Activated CD4-positive, alpha-beta memory T cell treated with anti-CD3 and anti-CD28 coated beads for 36 hours (primary cell): Measurements from ENCODE around the gene COL5A3. TPM values are rescaled to one million over a fixed set of nuclear protein-coding genes. Genes with fewer than 3 reads are reported as not detected.

Experiments used
- CTCF ChIA-PET: fragments of 350-600 bp; sonication (Branson Sonifier 250); formaldehyde crosslinking; loops from one replicate; lab custom pipeline; 2021; ENCODE audit warnings: antibody characterized with exemption, inconsistent platforms; lab: Charles Lee
- POLR2A ChIA-PET: fragments of 350-600 bp; sonication (Branson Sonifier 250); formaldehyde crosslinking; loops from one replicate; lab custom pipeline; 2021; ENCODE audit warnings: antibody characterized with exemption; lab: Charles Lee
- DNase-seq: peaks from one replicate; pipeline ENCODE4 v3.0.0-alpha.2; 2020
- H3K27ac Mint-ChIP-seq: one replicate; pipeline ENCODE4 v1.8.0; 2021; ENCODE audit warnings: mixed read lengths
- H3K27me3 Mint-ChIP-seq: one replicate; pipeline ENCODE4 v1.8.0; 2021; ENCODE audit warnings: mixed read lengths
- H3K36me3 Mint-ChIP-seq: one replicate; pipeline ENCODE4 v1.8.0; 2021; ENCODE audit warnings: mixed read lengths
- H3K4me1 Mint-ChIP-seq: one replicate; pipeline ENCODE4 v1.8.0; 2021; ENCODE audit warnings: low read depth, mixed read lengths
- H3K4me3 Mint-ChIP-seq: one replicate; pipeline ENCODE4 v1.8.0; 2021; ENCODE audit warnings: mild to moderate bottlenecking, mixed read lengths
- H3K9me3 Mint-ChIP-seq: one replicate; pipeline ENCODE4 v1.8.0; 2021; ENCODE audit warnings: mixed read lengths
- intact Hi-C: fragments of 100-400 bp; cut with micrococcal nuclease; formaldehyde crosslinking; loops from one replicate; pipeline ENCODE4 v1.15.1; 2023
- total RNA-seq, 2 experiments: library from RNA; stranded (reverse); gene quantifications; one replicate each; pipeline ENCODE4 v1.2.3, GENCODE V29; 2021

COL5A3 gene
- total RNA-seq, 2 experiments from 2014 or later = 2.8 to 2.9 TPM

GRCh38 chr19:10009714-10010224 lies 535 bp downstream of the COL5A3 start:
- intact Hi-C loops = no loop called here
- Mint-ChIP-seq H3K27ac (no peak overlapping the region), H3K36me3 (no peaks in the 10 kb centered on the region), H3K4me1 (peaks cover 25% of the 10 kb centered on the region), H3K9me3 (no peaks in the 10 kb centered on the region), H3K4me3 (no peak overlapping the region), H3K27me3 (peaks cover 55% of the 10 kb centered on the region)
- no peak for DNase-seq
- ChIA-PET POLR2A (no interaction called here), CTCF (interaction anchor here (0.6 to 1.6 kb wide), 3 partner anchors 8 to 188 kb away, joined by 3 to 11 read pairs (median 4); no protein-coding TSS in a partner anchor)

- Mint-ChIP-seq H3K27me3 (peaks cover 50% of the 10 kb centered on the region), H3K27ac (no peak overlapping the region), H3K9me3 (no peaks in the 10 kb centered on the region), H3K4me1 (peaks cover 28% of the 10 kb centered on the region), H3K36me3 (no peaks in the 10 kb centered on the region), H3K4me3 (no peak overlapping the region)
- intact Hi-C loops = no loop called here
- ChIA-PET CTCF (interaction anchor here (0.6 to 1.6 kb wide), 3 partner anchors 8 to 47 kb away, joined by 3 to 11 read pairs (median 3); no protein-coding TSS in a partner anchor), POLR2A (no interaction called here)
- DNase-seq = no peak
Measured at GRCh38 chr19:10008184-10008765, 2.0 kb downstream of the COL5A3 start.

- no peak for DNase-seq
- no peak overlapping the region for H3K4me3 Mint-ChIP-seq
- intact Hi-C loops = no loop called here
- no peaks in the 10 kb centered on the region for H3K36me3 Mint-ChIP-seq
- H3K27me3 Mint-ChIP-seq = peaks cover 49% of the 10 kb centered on the region
- H3K4me1 Mint-ChIP-seq = peaks cover 28% of the 10 kb centered on the region
- CTCF ChIA-PET = interaction anchor here (1.1 kb wide), 1 partner anchor 64 kb away, joined by 3 read pairs; no protein-coding TSS in a partner anchor
- peak overlapping the region; percentile 3 for H3K27ac Mint-ChIP-seq
- H3K9me3 Mint-ChIP-seq = no peaks in the 10 kb centered on the region
- POLR2A ChIA-PET = no interaction called here
Measured at GRCh38 chr19:10007371-10008183, 2.7 kb downstream of the COL5A3 start.

- ChIA-PET CTCF (interaction anchor here (1.1 kb wide), 1 partner anchor 63 kb away, joined by 3 read pairs; no protein-coding TSS in a partner anchor), POLR2A (interaction anchor here (1.5 kb wide), 1 partner anchor 97 kb away, joined by 6 read pairs; no protein-coding TSS in a partner anchor)
- H3K27ac Mint-ChIP-seq = no peak overlapping the region
Measured at GRCh38 chr19:10006752-10007323, 3.5 kb downstream of the COL5A3 start.

GRCh38 chr19:10006335-10006708 lies 4.0 kb downstream of the COL5A3 start:
- no peaks in the 10 kb centered on the region for H3K36me3 Mint-ChIP-seq
- H3K27me3 Mint-ChIP-seq = peaks cover 50% of the 10 kb centered on the region
- no peaks in the 10 kb centered on the region for H3K9me3 Mint-ChIP-seq
- POLR2A ChIA-PET = interaction anchor here (1.5 kb wide), 1 partner anchor 97 kb away, joined by 6 read pairs; no protein-coding TSS in a partner anchor
- no peak overlapping the region for H3K27ac Mint-ChIP-seq
- no peak overlapping the region for H3K4me3 Mint-ChIP-seq
- peak; percentile 55 for DNase-seq
- H3K4me1 Mint-ChIP-seq = peaks cover 28% of the 10 kb centered on the region
- CTCF ChIA-PET = interaction anchor here (1.1 to 2.3 kb wide), 2 partner anchors 21 to 63 kb away, joined by 3 to 9 read pairs; no protein-coding TSS in a partner anchor
- intact Hi-C loops = no loop called here

More at GRCh38 chr19:10006752-10007323, 3.5 kb downstream of the COL5A3 start:
- H3K36me3 Mint-ChIP-seq = no peaks in the 10 kb centered on the region
- H3K27me3 Mint-ChIP-seq = peaks cover 50% of the 10 kb centered on the region
- H3K4me1 Mint-ChIP-seq = peaks cover 28% of the 10 kb centered on the region
- intact Hi-C loops = no loop called here
- DNase-seq = no peak
- H3K4me3 Mint-ChIP-seq = no peak overlapping the region
- H3K9me3 Mint-ChIP-seq = no peaks in the 10 kb centered on the region

- peaks cover 46% of the 10 kb centered on the region for H3K27me3 Mint-ChIP-seq
- POLR2A ChIA-PET = interaction anchor here (1.5 kb wide), 1 partner anchor 98 kb away, joined by 6 read pairs; no protein-coding TSS in a partner anchor
- H3K4me3 Mint-ChIP-seq = no peak overlapping the region
- CTCF ChIA-PET = interaction anchor here (2.3 kb wide), 1 partner anchor 22 kb away, joined by 9 read pairs; no protein-coding TSS in a partner anchor
- H3K4me1 Mint-ChIP-seq = peaks cover 28% of the 10 kb centered on the region
- DNase-seq = no peak
- no peaks in the 10 kb centered on the region for H3K36me3 Mint-ChIP-seq
- peak overlapping the region; percentile 49 for H3K27ac Mint-ChIP-seq
- no peaks in the 10 kb centered on the region for H3K9me3 Mint-ChIP-seq
- intact Hi-C loops = no loop called here
Measured at GRCh38 chr19:10005632-10006334, 4.5 kb downstream of the COL5A3 start.

- Mint-ChIP-seq H3K9me3 (no peaks in the 10 kb centered on the region), H3K36me3 (no peaks in the 10 kb centered on the region), H3K4me1 (peaks cover 29% of the 10 kb centered on the region), H3K27ac (no peak overlapping the region), H3K4me3 (no peak overlapping the region), H3K27me3 (peaks cover 47% of the 10 kb centered on the region)
- no peak for DNase-seq
- POLR2A ChIA-PET = no interaction called here
- CTCF ChIA-PET = interaction anchor here (0.6 to 2.3 kb wide), 4 partner anchors 23 to 109 kb away, joined by 3 to 9 read pairs (median 4); no protein-coding TSS in a partner anchor
- intact Hi-C loops = no loop called here
Measured at GRCh38 chr19:10004617-10005016, 5.7 kb downstream of the COL5A3 start.

GRCh38 chr19:10003271-10003670 lies 7.0 kb downstream of the COL5A3 start:
- H3K27me3 Mint-ChIP-seq = peaks cover 40% of the 10 kb centered on the region
- ChIA-PET POLR2A (no interaction called here), CTCF (interaction anchor here (0.9 kb wide), 1 partner anchor 73 kb away, joined by 3 read pairs; no protein-coding TSS in a partner anchor)
- no peak for DNase-seq
- H3K36me3 Mint-ChIP-seq = no peaks in the 10 kb centered on the region
- H3K4me3 Mint-ChIP-seq = no peak overlapping the region
- H3K27ac Mint-ChIP-seq = no peak overlapping the region
- H3K4me1 Mint-ChIP-seq = peaks cover 24% of the 10 kb centered on the region
- no peaks in the 10 kb centered on the region for H3K9me3 Mint-ChIP-seq
- intact Hi-C loops = no loop called here

GRCh38 chr19:10001899-10002298 lies 8.4 kb downstream of the COL5A3 start:
- H3K4me3 Mint-ChIP-seq = no peak overlapping the region
- peaks cover 18% of the 10 kb centered on the region for H3K4me1 Mint-ChIP-seq
- intact Hi-C loops = loop anchor here (2.0 kb wide), 2 partner anchors 25 to 67 kb away; no protein-coding TSS in a partner anchor
- ChIA-PET POLR2A (no interaction called here), CTCF (interaction anchor here (0.6 to 3.6 kb wide), 7 partner anchors 8 to 248 kb away, joined by 3 to 41 read pairs (median 10); partner anchors contain the start of genes COL5A3 and RDH8)
- no peaks in the 10 kb centered on the region for H3K9me3 Mint-ChIP-seq
- no peak overlapping the region for H3K27ac Mint-ChIP-seq
- DNase-seq = peak; percentile 25
- H3K27me3 Mint-ChIP-seq = peaks cover 32% of the 10 kb centered on the region
- no peaks in the 10 kb centered on the region for H3K36me3 Mint-ChIP-seq

GRCh38 chr19:10000171-10000826 lies 10.0 kb downstream of the COL5A3 start:
- DNase-seq = peak; percentile 77
- Mint-ChIP-seq H3K4me1 (peaks cover 8% of the 10 kb centered on the region), H3K27ac (no peak overlapping the region), H3K36me3 (no peaks in the 10 kb centered on the region), H3K9me3 (no peaks in the 10 kb centered on the region), H3K4me3 (no peak overlapping the region), H3K27me3 (peaks cover 24% of the 10 kb centered on the region)
- ChIA-PET POLR2A (no interaction called here), CTCF (interaction anchor here (0.5 to 3.6 kb wide), 30 partner anchors 8 to 1480 kb away, joined by 3 to 41 read pairs (median 4); partner anchors contain the start of genes COL5A3, OLFM2 and RDH8)
- intact Hi-C loops = loop anchor here (1.0 to 2.0 kb wide), 3 partner anchors 27 to 137 kb away; no protein-coding TSS in a partner anchor
